Panc1 (cell line): ENCODE data around the gene SLC22A25. TPM values are rescaled to one million over a fixed set of nuclear protein-coding genes. Genes with fewer than 3 reads are reported as not detected.

Source experiments
- ATAC-seq: fragments of 200-7000 bp; cut with Tn5 transposase; 2 replicates; pipeline ENCODE4 v1.9.1; 2020; ENCODE audit warnings: mild to moderate bottlenecking, moderate library complexity
- BruUV-seq: library from RNA; stranded (reverse); fragments of 400-500 nt; replicated peaks from 2 replicates; lab custom pipeline; 2021; lab: Mats Ljungman, UMichigan
- CTCF ChIA-PET: fragments of 300-600 bp; sonication (Branson Sonifier 250); formaldehyde crosslinking; loops from one replicate; lab custom pipeline; 2022; ENCODE audit warnings: antibody characterized with exemption; lab: Charles Lee
- POLR2A ChIA-PET: fragments of 300-600 bp; sonication (Branson Sonifier 250); formaldehyde crosslinking; loops from one replicate; lab custom pipeline; 2022; ENCODE audit warnings: antibody characterized with exemption; lab: Charles Lee
- DNase-seq: peaks from one replicate; pipeline ENCODE4 v3.0.0-alpha.2; 2010; ENCODE audit warnings: low read depth, low spot score
- H3K27ac ChIP-seq: 2 replicates; pipeline ENCODE4 v1.5.1; 2011; ENCODE audit warnings: mild to moderate bottlenecking, low read length, inconsistent platforms
- H3K27me3 ChIP-seq: fragments of 200-500 bp; sonication (Bioruptor generic); 2 replicates; pipeline ENCODE4 v1.6.0; 2014; ENCODE audit warnings: low read length, inconsistent platforms; ENCODE audit not compliant: control insufficient read depth, insufficient read depth
- H3K36me3 ChIP-seq: fragments of 200-500 bp; sonication (Bioruptor generic); 2 replicates; pipeline ENCODE4 v1.5.1; 2014; ENCODE audit warnings: inconsistent platforms, mild to moderate bottlenecking, low read length, moderate library complexity; ENCODE audit not compliant: control insufficient read depth, insufficient read depth
- H3K4me1 ChIP-seq: 2 replicates; pipeline ENCODE4 v1.5.1; 2011; ENCODE audit warnings: inconsistent platforms, mild to moderate bottlenecking, low read length, moderate library complexity; ENCODE audit not compliant: control insufficient read depth, insufficient read depth
- H3K4me3 ChIP-seq, 2 experiments: 2 replicates each; pipeline ENCODE4 v1.5.1; 2011 to 2012; ENCODE audit warnings: low read depth in 2 of 2, low read length in 2 of 2, mild to moderate bottlenecking in 2 of 2, inconsistent platforms in 1 of 2, moderate library complexity in 1 of 2
- H3K9me3 ChIP-seq: fragments of 200-500 bp; sonication (Bioruptor generic); 2 replicates; pipeline ENCODE4 v1.5.1; 2014; ENCODE audit warnings: low read depth, mild to moderate bottlenecking, inconsistent platforms, low read length, moderate library complexity; ENCODE audit not compliant: control insufficient read depth, insufficient read depth
- POLR2AphosphoS5 ChIP-seq: IDR thresholded peaks from 2 replicates; pipeline ENCODE4 v1.6.1; 2012; ENCODE audit warnings: mild to moderate bottlenecking, low read depth, low read length, moderate library complexity
- SIN3A ChIP-seq: IDR thresholded peaks from 2 replicates; pipeline ENCODE4 v1.6.1; 2012; ENCODE audit warnings: low read depth, mild to moderate bottlenecking, low read length, moderate library complexity, borderline replicate concordance; ENCODE audit not compliant: insufficient read depth
- TCF7L2 ChIP-seq: IDR thresholded peaks from 2 replicates; pipeline ENCODE4 v1.6.1; 2011; ENCODE audit warnings: mild to moderate bottlenecking, low read depth, low read length, inconsistent platforms
- in situ Hi-C: cut with HindIII; loops from 2 replicates; pipeline ENCODE4 v1.10.0; 2016; ENCODE audit warnings: low sequenced_read_pairs, low pct_unique_long_range_greater_than_20kb
- intact Hi-C: fragments of 100-400 bp; cut with micrococcal nuclease; formaldehyde crosslinking; loops from one replicate; pipeline ENCODE4 v1.10.0; 2022; ENCODE audit not compliant: unreplicated experiment
- total RNA-seq: library from RNA; stranded (reverse); gene quantifications from one replicate; pipeline ENCODE4 v1.2.1, GENCODE V29; 2021; ENCODE audit not compliant: unreplicated experiment
- TF ChIP-seq, protein P1 (sequence below), 2 experiments: IDR thresholded peaks; 2 replicates each; pipeline ENCODE4 v1.6.1; 2011 to 2012; ENCODE audit warnings: low read depth in 2 of 2, control low read depth in 1 of 2, low read length in 1 of 2, mild to moderate bottlenecking in 1 of 2, moderate library complexity in 1 of 2; ENCODE audit not compliant: insufficient read depth in 1 of 2
- TF ChIP-seq, protein P2 (sequence below): fragments of 450-650 bp; IDR thresholded peaks from 2 replicates; pipeline ENCODE4 v1.5.1; 2017; ENCODE audit warnings: mild to moderate bottlenecking

The SLC22A25 gene
- total RNA-seq, 1 experiment from 2014 or later, result not detected

DNA sequence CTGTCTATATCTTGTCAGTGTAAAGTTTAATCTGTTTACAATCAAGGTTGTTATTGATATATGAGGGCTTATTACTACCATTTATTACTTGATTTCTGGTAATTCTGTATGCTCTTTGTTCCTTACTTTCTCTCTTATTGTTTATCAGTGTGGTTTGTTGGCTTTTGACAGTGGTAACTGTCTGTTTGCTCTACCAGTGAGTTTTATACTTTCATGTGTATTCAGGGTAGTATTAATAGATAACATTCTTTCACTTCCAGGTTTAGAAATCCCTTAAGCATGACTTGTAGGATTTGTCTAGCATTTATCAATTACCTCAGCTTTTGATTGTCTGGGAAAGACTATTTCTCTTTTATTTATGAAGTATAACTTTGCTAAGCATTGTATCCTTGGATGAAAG is 37.5 kb upstream of the SLC22A25 start:
- BruUV-seq, result no TSS peak
- no peak for ATAC-seq
- CTCF ChIA-PET, result no interaction called here

DNA sequence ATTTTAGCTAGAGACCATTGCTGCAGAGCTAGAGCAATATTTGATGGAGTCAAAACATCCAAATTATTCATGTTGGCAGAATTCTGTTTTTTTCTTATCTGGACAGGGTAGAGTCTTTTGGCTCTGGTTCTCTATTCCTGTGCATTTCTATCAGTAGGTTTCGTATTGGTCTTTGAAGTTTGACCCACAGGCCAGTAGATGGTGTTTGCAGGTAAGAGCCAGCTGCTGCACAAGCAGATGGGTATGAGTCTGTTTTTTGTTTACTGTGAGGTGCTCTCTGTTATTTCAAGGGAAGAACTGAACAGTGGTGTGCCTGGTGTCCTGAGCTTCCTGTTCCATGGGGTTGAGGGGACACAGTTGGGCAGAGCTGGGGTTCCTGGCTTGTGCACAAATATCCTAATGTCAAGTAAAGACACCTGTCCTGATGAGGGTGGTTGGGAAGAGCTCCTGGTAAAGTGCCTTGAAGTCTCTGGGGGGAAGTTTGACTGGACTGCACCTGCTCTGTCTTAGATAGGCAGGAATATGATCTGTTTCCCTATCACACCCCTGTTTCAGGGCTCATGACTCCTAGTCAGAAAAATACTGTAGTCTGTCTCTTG is 34.0 kb upstream of the SLC22A25 start:
- no peaks in the 10 kb centered on the region for H3K36me3 ChIP-seq
- POLR2A ChIA-PET, result no interaction called here
- H3K9me3 ChIP-seq, result no peaks in the 10 kb centered on the region
- CTCF ChIA-PET, result interaction anchor here (0.5 kb wide), 1 partner anchor 754 kb away, joined by 3 read pairs; no protein-coding TSS in a partner anchor
- ATAC-seq (no peak; the same call in 1 of the 2 replicates), DNase-seq (no peak)
- BruUV-seq, result no TSS peak
- H3K4me1 ChIP-seq, result no peaks in the 10 kb centered on the region
- in situ Hi-C loops, result no loop called here
- H3K27me3 ChIP-seq, result peaks cover 14% of the 10 kb centered on the region
- TF ChIP-seq, protein P1, sequence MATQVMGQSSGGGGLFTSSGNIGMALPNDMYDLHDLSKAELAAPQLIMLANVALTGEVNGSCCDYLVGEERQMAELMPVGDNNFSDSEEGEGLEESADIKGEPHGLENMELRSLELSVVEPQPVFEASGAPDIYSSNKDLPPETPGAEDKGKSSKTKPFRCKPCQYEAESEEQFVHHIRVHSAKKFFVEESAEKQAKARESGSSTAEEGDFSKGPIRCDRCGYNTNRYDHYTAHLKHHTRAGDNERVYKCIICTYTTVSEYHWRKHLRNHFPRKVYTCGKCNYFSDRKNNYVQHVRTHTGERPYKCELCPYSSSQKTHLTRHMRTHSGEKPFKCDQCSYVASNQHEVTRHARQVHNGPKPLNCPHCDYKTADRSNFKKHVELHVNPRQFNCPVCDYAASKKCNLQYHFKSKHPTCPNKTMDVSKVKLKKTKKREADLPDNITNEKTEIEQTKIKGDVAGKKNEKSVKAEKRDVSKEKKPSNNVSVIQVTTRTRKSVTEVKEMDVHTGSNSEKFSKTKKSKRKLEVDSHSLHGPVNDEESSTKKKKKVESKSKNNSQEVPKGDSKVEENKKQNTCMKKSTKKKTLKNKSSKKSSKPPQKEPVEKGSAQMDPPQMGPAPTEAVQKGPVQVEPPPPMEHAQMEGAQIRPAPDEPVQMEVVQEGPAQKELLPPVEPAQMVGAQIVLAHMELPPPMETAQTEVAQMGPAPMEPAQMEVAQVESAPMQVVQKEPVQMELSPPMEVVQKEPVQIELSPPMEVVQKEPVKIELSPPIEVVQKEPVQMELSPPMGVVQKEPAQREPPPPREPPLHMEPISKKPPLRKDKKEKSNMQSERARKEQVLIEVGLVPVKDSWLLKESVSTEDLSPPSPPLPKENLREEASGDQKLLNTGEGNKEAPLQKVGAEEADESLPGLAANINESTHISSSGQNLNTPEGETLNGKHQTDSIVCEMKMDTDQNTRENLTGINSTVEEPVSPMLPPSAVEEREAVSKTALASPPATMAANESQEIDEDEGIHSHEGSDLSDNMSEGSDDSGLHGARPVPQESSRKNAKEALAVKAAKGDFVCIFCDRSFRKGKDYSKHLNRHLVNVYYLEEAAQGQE (IDR thresholded peaks at IDR 0.05; ENCODE audit: insufficient read depth in 1 of 2, low read depth in 2 of 2, low read length in 1 of 2), result no peak
- no peak for TF ChIP-seq TCF7L2
- TF ChIP-seq, protein P2, sequence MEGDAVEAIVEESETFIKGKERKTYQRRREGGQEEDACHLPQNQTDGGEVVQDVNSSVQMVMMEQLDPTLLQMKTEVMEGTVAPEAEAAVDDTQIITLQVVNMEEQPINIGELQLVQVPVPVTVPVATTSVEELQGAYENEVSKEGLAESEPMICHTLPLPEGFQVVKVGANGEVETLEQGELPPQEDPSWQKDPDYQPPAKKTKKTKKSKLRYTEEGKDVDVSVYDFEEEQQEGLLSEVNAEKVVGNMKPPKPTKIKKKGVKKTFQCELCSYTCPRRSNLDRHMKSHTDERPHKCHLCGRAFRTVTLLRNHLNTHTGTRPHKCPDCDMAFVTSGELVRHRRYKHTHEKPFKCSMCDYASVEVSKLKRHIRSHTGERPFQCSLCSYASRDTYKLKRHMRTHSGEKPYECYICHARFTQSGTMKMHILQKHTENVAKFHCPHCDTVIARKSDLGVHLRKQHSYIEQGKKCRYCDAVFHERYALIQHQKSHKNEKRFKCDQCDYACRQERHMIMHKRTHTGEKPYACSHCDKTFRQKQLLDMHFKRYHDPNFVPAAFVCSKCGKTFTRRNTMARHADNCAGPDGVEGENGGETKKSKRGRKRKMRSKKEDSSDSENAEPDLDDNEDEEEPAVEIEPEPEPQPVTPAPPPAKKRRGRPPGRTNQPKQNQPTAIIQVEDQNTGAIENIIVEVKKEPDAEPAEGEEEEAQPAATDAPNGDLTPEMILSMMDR, result peak; percentile 61
- intact Hi-C loops, result no loop called here
- H3K4me3 ChIP-seq, result no peak overlapping the region
- no peak overlapping the region for H3K27ac ChIP-seq

More for the DNA sequence above, 37.5 kb upstream of the SLC22A25 start:
- Histone ChIP-seq H3K9me3 (no peaks in the 10 kb centered on the region), H3K4me1 (no peaks in the 10 kb centered on the region), H3K27me3 (peaks cover 14% of the 10 kb centered on the region), H3K4me3 (no peak overlapping the region), H3K27ac (no peak overlapping the region), H3K36me3 (no peaks in the 10 kb centered on the region)
- intact Hi-C loops (no loop called here), in situ Hi-C loops (no loop called here)
- POLR2A ChIA-PET, result no interaction called here
- TF ChIP-seq POLR2AphosphoS5 (no peak), SIN3A (no peak), TCF7L2 (no peak)
- TF ChIP-seq, protein P1 (IDR thresholded peaks at IDR 0.05; ENCODE audit: insufficient read depth in 1 of 2, low read depth in 2 of 2, low read length in 1 of 2), result no peak
- TF ChIP-seq, protein P2, result no peak
- DNase-seq, result no peak
